ENCODE data around the gene ZFYVE19.

GRCh38 chr15:40796512-40796911 is 10.4 kb upstream of the ZFYVE19 start:
- TF ChIP-seq CTCF (conservative IDR thresholded peaks at IDR 0.05; ENCODE audit: low read depth, low read length) (no peak), RCOR1 (IDR thresholded peaks at IDR 0.05; ENCODE audit: insufficient replicate concordance, low read length) (no peak), MAZ (IDR thresholded peaks at IDR 0.05; ENCODE audit: borderline replicate concordance, low read depth, low read length) (no peak), POLR2A (IDR thresholded peaks at IDR 0.05; ENCODE audit: low read depth, low read length) (no peak), RAD21 (IDR thresholded peaks at IDR 0.05; ENCODE audit: low read length) (no peak), MXI1 (IDR thresholded peaks at IDR 0.05; ENCODE audit: borderline replicate concordance, low read depth, low read length) (no peak), MAFK (IDR thresholded peaks at IDR 0.05; ENCODE audit: low read depth, low read length) (no peak), RFX5 (IDR thresholded peaks at IDR 0.05; ENCODE audit: low read depth, low read length) (no peak), FOS (IDR thresholded peaks at IDR 0.05; ENCODE audit: low read depth, low read length) (no peak), USF2 (IDR thresholded peaks at IDR 0.05; ENCODE audit: low read depth, low read length) (no peak), NFE2L2 (IDR thresholded peaks at IDR 0.05; ENCODE audit: low read depth, low read length) (no peak), BHLHE40 (IDR thresholded peaks at IDR 0.05; ENCODE audit: low read depth, low read length) (no peak), CEBPB (IDR thresholded peaks at IDR 0.05; ENCODE audit: low read depth, low read length) (no peak), SMC3 (IDR thresholded peaks at IDR 0.05; ENCODE audit: low read depth, low read length) (no peak)
